Raji (cell line): ENCODE results near the gene TAS1R1.

Experiments used
- POLR2A ChIP-seq: IDR thresholded peaks from 2 replicates; pipeline ENCODE4 v1.6.1; 2011; ENCODE audit warnings: low read depth, low read length, control low read depth; ENCODE audit not compliant: insufficient read depth

The TAS1R1 gene

DNA sequence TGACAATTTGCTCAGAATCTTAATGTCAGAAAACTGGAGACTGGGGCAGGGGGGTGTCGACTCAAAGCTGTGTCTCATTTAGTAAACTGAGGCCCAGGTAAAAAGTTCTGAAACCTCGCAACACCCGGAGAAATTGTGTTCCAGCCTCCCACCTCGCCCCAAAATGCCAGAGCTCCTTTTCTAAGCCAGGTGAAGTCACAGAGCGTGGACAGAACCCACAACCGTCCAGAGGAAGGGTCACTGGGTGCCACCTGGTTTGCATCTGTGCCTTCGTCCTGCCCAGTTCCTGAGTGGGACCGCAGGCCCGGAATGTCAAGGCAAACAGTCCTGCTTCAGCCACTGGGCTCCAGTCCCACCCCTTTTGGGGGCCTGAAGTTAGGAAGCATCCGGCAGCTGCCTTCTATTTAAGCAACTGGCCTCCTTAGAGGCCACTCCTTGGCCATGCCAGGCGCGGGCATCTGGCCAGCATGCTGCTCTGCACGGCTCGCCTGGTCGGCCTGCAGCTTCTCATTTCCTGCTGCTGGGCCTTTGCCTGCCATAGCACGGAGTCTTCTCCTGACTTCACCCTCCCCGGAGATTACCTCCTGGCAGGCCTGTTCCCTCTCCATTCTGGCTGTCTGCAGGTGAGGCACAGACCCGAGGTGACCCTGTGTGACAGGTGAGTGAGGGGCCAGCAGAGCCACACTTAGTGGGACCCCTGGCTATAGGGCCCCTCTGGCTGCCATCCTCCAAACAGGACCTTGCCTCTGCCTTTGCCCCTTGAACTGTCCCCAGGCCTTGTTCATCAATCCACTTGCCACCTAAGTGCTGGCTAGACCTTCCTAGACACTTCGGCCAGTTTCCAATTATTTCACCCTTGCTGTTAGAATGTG, at the start of gene TAS1R1:
TSS of gene TAS1R1 (plus strand) at position 401 of the 872 bp plus-strand sequence. CDS start at position 468, 67 bp downstream.
- no peak for TF ChIP-seq POLR2A

- TF ChIP-seq POLR2A: no peak
Observed at GRCh38 chr1:6505367-6506209, 49.5 kb upstream of the TAS1R1 start.

GRCh38 chr1:6506210-6507036, 48.7 kb upstream of the TAS1R1 start:
- no peak for TF ChIP-seq POLR2A

DNA sequence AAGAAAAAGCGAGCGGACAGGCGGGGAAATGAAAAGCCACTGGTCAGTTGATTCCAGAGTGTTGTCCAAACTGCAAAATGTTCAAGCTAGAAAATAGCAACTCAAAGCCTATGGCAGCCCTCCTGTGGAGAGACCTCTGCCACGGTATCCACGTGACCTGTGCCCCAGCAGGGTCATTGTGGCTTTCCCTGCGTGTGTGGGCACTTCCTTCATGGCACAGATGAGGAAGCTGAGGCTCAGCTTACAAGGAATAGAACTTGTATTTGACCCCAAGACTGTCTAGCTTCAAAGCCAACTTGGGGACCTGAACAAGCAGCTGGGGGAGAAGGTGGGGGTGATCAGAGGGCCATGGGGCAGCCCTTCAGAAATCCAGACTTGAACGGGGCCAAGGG, 48.1 kb upstream of the TAS1R1 start:
- no peak for TF ChIP-seq POLR2A

DNA sequence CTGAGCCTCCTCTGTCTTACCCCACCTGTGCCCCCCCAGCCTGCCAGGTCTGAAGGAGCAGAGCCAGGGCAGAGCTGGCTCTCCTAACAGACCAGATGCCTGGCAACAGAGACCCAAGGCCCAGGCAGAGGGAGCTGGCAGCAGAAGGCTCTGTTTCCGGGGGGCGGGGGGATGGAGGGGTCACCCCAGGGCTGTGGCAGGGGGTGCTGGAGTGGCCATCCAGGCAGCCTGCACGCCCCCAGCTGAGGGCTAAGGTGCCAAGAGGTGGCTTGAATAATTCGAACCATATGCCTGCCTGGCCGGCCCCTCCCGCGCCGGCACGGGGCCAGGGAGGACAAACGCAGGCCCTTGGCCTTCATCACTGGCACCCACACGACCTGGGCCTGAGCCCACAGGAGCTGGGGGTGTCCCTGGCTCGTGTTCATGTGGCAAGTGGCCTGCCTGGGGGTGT, 47.6 kb upstream of the TAS1R1 start:
- TF ChIP-seq POLR2A: no peak

- no peak for TF ChIP-seq POLR2A
Observed at GRCh38 chr1:6508154-6508815, 46.8 kb upstream of the TAS1R1 start.

GRCh38 chr1:6508816-6509189, 46.3 kb upstream of the TAS1R1 start:
- no peak for TF ChIP-seq POLR2A

DNA sequence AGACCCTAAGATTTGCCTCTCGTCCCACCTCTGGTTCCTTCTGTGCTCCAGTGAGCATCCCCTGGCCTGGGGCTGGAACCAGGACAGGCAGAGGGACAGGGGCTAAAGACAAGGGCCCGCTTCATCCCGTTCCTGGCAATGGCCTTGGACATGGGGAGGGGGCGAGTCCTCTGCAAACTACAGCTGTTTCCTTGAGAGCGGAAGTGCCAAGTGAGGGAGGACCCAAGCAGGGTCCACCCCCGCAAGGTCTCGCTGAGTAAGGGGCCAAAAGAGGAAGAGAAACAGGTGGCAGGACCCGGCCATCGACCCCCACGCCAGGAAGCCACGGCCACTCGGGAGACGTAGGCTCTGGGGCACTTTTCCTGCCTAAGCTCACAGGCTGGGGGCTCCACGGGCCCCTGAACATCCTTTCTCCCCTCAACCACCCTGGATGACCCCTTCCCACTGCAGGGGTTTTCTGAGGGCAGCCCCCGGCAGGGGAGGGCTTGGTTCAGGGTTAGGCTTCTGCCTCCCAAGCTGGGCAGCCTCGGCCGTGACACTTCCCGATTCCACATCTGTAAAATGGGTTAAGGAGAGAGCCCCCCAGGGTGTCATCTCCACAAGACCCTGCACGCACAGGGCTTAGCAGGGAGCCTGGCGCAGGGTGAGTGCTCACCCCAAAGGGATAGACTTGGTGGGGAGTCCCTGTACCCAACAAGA, 45.7 kb upstream of the TAS1R1 start:
- TF ChIP-seq POLR2A: no peak

- no peak for TF ChIP-seq POLR2A
Observed at GRCh38 chr1:6509919-6510291, 45.2 kb upstream of the TAS1R1 start.

DNA sequence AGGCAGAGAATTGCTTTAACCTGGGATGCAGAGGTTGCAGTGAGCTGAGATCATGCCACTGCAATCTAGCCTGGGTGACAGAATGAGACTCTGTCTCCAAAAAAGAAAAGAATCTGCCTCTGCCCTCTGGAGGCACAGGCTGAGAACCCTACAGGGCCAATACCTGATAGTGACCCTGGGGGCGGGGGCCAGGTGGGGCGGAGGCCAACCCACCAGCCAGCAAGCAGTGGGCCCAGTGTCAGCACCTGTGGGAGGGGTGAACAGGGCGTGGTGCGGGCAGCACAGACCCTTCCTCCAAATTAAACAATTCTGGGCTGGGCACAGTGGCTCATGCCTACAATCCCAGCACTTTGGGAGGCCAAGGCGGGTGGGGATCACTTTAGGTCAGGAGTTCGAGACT, 44.6 kb upstream of the TAS1R1 start:
- no peak for TF ChIP-seq POLR2A

DNA sequence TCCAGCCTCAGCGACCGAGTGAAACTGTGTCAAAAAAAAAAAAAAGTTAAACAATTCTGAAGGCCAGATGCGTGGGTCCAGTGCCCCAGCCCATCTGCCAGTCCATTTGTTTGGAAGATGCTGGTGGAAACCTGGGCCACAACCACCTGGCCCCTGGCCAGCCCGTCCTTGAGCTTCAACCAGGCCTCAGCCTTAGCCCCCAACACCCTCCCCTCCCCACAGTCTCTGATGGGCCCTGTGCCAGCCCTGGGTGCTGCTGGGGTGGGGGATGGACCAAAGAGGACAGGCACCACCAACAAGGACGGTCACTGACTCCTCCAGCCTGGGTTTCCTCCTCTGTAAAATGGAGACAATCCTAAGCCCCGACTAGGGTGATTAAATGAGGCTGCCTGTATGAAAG, 44.1 kb upstream of the TAS1R1 start:
- no peak for TF ChIP-seq POLR2A

DNA sequence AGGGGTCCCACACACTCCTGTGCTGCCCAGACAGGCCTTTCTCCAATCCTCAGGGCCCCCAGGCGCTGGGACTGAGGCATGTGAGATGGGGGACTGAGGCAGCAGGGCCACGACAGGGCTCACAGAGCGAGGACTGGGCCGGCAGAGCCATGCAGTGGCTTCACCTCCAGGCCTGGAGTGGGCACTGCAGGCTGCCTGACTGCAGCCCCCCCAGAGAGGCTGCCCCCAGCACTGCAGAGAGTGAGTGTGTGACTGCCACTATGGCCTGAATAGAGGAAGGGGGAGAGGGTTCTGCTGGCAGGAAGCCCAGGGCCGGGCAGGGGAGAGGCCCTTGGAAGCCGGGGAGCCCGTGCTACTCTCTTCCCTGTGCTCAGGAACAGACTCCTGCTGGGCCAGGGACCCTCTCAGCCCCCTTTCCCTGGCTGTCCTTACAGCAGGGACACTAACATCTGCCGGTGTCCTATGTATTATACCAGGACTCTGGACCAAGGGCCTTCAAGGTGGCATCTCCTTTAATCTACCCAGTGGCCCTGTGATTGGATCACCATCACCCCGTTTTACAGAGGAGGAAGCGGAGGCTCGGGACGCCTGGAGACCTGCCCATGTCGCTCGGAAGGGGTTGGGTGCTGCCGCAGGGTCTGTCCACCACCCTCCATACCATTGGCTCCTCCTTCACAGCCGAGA, 43.4 kb upstream of the TAS1R1 start:
- no peak for TF ChIP-seq POLR2A

GRCh38 chr1:6512245-6512907, 42.7 kb upstream of the TAS1R1 start:
- no peak for TF ChIP-seq POLR2A
